Suppressor macrophage (primary cell): ENCODE results near the gene GAS6.
"Not testable (repeated sequence)": the region's sequence is repeated elsewhere in the genome, so short reads cannot be mapped to it uniquely, and the experiment has no call there.

Experiments
- DNase-seq, 4 experiments: peaks; one replicate each; pipeline ENCODE4 v3.0.0-alpha.2; 2020 to 2022

GAS6 gene

DNA sequence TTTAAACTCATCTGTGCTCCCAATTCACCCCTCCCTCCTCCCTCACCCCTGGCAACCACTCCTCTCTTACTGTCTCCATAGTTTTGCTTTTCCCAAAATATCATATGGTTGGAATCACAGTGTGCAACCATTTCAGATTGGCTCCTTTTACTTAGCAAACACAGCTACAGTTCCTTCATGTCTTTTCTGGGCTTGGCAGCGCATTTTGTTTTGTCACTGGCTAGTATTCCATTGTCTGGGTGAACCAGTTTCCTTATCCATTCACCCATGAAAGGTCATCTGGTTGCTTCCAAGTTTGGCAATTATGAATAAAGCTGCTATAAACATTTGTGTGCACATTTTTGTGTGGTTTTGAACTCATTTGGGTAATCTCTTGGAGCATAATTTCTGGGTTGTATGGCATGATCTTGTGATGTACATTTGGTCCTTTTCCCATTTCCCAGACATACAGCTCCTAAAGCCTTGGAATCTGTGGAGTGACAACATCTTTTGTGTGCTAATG lies 23.9 kb upstream of the GAS6 start:
- no peak for DNase-seq

DNA sequence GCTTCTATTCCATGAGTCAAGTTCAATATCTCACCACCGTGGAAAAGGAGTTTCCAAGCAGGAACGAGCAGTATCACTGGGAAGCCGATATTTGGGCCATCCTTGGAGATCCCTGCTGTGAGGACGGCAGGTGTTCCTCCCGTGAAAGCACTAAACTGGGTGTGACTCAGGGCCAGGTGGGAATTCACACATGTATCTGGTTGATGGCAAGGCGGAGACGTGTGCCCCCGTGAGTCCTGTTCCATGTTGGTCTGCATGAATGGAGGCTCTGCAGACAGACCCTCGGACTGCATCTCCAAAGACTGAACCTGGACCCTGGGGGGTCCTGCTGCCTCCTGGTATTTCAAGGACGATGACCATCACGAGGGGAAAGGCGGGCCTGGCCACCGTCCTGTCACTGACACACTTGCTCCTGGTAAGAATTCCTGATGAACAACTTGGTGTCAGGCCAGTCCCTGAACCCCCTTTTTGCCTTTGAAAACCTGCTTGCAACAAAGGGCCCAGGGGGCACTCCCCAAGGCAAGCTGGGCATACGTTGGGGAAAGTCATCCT lies 22.8 kb upstream of the GAS6 start:
- no peak for DNase-seq

DNA sequence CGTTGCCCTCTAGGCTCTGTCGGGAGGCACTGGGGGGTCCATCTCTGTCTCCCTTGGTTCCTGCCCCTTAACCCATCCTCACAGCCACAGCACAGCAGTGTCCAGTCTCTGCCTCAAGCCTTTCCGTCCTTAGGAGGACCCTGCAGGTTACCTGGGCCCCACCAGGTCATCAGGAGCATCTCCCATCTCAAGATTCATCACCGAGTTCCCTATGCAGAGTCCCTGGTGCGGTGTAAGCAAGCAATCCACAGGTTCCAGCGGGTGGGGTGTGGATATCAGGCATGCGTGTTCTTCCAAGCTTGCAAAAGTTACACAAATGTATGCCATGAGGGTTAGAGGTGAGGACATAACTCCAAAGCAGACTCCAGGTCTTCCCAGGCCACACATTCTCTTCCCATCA lies 20.9 kb upstream of the GAS6 start:
- DNase-seq = no peak

DNA sequence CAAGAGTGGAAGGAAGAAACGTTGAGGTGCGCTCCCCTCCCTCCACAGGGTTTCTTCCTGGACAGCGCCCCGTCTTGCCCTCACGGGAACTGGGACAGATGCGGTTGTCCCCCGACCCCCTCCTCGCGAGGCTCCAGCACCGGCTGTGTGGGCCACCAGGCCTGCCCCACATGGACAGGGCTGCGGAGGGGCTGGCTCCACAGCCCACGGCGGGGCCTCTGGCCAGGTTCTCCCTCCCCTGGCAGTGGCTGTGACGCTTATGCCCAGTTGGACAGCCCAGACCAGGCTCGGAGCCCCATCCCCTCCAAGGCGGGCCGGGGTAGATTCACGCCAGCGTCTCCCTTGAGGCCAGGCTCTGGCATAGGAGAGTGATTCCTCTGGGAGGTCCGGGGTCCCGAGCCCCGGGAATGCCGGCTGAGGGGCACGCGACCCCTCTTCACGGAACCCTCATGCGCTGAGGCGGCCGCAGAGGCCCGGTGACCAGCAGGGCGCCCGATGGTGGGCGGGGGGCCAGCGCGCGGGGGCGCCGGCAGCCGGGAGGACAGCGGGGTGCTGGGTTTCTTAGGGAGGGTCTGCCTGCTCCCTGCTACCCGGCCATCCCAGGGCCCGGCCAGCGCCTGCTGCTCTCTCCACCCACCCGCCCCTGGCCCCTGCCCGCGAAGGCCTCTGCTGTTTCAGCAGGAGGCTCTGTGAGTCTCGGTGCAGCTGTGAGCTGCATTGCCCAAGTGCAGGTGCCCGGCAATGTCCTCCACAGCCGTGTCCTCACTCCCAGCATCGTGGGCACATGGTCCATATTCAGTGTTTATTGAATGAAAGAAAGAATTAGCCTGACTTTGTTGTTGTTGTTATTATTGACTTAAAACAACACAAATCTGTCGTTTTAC lies 20.3 kb upstream of the GAS6 start:
- DNase-seq = no peak

DNA sequence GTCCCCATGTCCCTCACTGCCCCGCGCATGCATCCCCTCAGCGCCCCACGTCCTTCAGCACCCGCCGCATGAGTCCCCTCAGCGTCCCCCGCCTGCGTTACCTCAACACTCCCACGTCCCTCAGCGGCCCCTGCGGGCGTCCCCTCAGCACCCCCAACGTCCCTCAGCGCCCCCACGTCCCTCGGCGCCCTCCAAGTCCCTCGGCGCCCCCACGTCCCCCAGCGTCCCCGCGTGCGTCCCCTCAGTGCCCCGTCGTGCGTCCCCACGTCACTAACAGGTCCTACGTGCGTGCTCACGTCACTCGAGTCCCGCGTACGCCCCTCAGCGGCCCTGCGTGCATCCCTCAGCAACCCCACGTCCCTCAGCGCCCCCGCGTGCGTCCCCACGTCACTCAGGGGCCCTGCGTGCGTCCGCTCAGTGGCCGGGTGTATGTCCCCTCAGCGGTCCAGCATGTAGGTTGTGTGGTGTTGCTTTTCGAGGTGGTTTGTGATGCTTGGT lies 19.5 kb upstream of the GAS6 start:
- DNase-seq = no peak

DNA sequence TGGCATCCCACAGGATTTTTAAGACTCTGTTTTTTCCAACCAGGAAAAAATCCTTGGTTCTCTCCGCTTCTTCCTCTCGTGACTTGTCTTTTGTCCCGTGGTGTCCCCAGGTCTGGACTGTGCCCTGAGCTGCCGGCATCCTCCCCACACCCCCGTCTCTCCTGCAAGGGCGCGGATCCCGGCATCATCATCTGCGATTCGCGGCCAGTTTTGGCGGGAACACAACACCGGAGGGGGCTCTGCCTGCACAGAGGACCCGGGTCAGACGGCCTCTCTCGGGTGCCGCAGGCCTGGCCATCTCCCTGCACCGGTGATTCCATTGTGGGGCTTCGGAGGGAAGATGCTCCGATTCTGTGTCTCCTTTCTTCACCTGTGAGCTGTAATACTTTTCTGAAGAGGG lies 18.8 kb upstream of the GAS6 start:
- no peak for DNase-seq

DNA sequence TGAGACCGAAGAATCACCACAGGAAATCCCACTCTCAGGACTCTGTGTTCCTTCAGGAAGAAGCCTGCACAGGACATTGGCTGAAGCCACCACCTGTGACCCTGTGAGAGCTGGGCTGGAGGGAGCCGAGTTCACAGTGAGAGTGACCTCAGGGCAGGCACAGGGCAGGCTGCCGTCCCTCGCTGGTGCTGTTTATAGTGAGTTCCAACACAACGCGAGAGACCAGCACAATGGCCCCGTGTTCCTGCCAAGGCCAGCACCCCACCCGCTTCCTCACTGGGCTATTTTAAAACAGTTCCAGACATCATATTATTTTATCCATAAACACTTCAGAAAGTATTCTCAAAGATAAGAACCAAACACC lies 18.4 kb upstream of the GAS6 start:
- no peak for DNase-seq

DNA sequence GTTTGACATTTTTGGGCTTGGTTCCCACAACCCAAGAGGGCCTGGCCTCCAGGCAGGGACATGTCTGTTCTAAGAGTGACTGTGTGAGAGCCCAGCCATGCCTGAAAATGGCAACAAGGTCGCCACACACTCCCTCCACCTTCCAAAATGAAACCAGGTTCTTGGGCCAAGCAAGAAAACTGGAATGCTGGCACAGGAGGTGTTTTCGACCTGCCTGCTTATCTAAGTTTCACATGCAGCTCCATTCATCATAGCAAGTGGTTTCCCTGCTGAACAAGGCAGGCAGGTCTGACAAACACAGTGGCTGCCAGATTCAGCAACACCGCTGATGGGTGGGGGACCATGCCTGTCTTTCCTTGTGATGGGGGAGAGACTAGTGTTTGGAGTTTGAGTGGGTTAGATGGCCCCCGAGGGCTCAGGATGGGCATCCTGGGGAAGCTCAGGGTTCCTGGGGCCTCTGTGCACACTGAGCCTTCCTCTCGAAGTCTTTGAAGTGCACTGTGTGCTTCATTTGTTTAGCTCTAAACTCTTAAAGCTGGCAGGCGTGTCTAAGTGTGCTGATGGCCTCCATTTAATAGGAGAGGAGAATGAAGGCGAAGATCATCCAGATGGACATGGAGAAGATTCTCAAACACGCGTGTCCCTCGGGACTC lies 17.9 kb upstream of the GAS6 start:
- no peak for DNase-seq

DNA sequence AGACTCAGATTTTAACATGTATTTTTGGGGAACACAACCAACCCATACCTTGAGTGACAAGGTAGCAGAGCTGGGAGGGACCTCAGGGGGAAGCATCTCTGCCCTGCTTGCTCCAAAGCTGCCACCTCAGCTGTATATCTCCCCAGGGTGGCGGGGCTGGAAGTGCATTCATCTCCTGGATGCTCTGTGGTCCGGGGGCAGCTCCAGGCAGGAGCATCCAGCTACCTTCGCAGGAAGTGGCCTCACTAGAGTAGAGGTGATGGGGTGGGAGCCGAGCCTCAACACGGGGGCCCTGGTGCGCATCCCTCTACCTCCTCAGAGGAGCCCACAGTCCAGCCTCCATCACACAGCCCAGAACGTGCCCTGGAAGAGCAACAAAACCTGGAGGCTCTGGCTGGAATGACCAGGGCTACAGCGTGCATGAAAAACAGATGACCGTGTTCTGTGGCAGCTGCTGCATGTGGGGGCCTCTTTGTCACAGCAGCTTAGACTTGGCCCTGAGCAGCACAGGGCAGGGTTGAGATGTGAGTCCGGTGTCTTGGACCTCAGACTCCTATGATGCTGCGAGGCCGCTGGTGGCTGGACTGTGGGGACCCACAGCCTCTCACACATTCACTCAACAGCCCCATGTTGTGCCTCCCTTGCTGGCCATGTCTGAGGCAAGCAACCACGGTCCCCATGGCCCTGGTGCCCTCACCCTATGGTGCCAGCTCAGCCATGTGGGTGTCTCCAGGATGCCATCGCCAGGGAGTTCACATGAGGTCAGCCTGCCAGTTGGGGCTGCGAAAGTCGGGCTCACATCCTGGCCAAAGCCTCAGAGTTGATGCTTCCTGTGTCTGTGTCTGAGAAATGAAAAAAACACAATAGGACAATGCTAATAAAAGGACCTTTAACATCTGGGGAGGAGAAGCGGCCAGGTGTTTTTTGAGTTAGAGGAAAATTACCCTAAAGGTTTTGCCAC lies 17.1 kb upstream of the GAS6 start:
- no peak for DNase-seq

DNA sequence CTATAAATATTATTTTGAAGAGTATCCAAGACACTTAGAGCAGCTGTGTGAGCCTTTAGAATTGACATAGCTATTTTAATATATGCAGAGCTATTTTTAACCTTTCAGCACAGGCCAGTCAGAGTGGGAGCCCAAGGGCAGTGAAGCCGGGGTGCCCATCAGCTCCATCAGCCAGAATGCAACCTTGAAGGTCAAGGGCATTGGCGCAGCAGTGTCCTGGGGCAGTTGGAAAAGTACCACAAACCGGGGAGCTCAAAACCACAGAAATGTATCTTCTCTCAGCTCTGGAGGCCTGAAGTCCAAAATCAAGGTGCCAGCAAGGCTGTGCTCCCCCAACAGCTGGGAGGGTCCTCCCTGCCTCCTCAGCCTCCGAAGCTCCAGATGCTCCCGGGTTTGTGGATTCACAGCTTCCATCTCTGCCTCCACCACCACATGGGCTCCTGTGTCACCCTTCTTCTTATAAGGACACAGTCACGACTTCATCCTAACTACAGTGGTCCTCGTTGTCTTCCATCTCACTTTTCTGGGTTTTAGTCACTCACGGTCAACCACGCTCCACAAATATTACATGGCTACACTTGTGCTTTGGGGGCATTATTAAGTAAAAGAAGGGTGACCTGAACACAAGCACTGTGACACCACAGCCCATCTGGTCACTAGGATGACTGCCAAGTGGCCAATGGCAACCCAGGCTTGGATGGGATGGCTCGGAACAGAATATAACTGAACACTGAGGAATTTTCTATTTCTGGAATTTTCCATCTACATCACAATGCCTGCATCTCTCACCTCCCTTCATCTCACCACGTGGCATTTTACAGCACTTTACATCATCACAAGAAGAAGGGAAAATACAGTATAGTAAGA lies 15.9 kb upstream of the GAS6 start:
- DNase-seq = no peak

DNA sequence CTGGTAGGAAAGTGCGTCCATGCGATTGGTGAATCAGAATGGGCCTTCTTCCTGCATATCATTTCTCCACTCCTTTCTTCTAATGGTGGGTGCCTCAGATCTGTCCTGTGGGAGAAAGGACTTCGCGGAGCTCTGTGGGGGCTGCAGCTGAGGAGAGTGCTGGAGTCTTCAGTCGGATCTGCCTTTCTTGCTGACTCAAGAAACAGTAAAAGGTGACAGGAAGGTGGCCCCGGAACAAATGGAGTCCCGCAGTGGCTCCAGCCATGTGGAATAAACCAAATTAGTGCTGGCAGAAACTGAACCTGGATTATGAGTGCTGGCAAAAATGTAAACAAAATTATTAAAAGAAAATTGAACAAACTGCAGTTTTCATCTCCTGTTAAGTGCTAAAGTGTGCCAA lies 15.1 kb upstream of the GAS6 start:
- DNase-seq = no peak

DNA sequence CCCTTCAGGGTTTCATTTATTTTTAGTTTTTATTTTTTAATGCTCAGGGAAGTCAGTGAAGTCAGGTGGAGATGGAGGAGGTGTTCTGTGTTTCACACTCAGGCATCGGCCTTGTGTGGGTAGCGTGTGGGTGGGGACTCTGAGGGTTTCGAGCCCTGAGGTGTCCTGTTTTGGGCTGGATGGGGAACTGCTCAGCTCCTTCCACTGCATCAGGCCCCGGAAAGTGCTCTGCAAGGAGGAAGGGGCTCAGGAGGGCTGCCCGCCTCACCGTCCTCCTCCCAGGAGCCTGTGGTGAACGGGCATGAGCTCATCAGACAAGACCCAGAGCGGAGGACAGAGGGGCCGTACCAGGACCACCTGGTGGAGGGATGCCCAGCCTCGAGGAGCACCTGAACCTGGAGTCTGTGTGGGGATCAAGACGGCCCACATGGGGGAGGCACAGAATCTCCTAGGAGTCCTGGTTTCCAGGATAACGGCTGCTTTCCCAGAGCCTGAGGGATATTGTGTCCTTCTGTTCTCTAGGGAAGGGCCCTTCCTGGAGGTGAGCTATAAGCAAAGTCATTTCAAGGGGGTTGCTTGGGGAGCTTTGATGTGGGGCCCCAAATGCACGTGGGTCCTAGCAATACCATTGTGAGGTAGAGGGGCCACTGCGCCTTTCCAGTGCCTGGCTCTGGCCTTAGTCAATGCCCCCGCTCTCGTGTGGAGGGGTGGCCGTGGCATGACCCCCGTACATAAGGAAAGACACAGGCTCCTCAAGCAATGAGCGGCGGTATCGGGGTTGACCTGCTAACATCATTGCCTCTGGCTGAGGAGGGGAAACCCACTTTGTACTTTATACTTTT lies 13.5 kb upstream of the GAS6 start:
- DNase-seq = no peak

DNA sequence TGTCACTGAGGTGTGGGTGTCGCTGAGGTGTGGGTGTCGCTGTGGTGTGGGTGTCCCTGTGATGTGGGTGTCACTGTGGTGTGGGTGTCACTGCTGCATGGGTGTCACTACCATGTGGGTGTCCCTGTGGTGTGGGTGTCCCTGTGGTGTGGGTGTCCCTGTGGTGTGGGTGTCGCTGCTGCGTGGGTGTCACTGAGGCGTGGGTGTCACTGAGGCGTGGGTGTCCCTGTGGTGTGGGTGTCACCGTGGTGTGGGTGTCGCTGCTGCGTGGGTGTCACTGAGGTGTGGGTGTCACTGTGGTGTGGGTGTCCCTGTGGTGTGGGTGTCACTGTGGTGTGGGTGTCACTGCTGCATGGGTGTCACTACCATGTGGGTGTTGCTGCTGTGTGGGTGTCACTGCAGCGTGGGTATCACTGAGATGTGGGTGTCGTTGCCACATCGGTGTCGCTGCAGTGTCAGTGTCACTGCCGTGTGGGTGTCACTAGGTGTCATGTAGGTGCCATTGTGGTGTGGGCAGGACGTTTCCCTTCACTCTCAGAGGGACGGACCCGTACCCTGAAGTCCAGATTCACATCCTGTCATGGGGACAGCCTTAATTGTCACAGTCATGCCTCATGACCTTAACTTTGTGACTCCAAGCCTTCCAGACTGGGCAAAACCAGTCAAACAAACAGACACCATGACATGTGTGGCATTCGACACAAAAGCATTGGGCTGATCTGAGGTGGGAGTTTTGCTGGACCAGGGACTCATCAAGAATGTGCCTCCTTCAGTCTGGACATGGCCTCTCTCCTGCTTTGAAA lies 12.7 kb upstream of the GAS6 start:
- no peak for DNase-seq

DNA sequence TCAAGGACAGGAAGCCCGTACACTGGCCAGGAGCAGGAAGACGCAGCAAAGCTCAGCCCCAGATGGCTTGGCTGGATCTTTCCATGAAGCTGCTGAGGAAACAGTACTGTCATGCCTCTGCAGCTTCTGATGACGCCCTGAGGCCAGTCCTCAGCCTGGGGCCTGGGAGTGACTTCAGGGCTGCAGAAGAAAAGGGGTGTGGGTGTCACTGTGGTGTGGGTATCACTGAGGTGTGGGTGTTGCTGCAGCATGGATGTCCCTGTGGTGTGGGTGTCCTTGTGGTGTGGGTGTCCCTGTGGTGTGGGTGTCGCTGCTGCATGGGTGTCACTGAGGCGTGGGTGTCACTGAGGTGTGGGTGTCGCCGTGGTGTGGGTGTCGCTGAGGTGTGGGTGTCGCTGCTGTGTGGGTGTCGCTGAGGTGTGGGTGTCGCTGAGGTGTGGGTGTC lies 12.0 kb upstream of the GAS6 start:
- no peak for DNase-seq

DNA sequence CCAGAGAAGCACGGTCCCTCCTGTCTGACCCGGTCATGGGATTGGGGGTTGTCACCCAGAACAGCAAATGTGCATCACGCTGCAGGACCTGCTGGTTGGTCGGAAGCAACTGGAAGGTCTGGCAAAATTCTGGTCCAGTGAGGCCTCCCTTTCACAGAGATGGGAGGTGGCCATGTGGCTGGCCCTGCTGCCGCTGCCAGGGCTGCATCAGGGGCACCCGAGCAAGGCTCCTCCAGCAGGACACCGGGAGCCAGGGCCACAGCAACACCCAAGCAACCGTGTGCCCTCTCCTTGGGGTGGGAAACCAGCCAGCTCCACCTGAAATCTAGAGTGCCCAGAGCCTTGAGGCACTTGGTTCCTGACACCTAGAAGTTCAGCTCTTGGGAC lies 11.5 kb upstream of the GAS6 start:
- DNase-seq = no peak

DNA sequence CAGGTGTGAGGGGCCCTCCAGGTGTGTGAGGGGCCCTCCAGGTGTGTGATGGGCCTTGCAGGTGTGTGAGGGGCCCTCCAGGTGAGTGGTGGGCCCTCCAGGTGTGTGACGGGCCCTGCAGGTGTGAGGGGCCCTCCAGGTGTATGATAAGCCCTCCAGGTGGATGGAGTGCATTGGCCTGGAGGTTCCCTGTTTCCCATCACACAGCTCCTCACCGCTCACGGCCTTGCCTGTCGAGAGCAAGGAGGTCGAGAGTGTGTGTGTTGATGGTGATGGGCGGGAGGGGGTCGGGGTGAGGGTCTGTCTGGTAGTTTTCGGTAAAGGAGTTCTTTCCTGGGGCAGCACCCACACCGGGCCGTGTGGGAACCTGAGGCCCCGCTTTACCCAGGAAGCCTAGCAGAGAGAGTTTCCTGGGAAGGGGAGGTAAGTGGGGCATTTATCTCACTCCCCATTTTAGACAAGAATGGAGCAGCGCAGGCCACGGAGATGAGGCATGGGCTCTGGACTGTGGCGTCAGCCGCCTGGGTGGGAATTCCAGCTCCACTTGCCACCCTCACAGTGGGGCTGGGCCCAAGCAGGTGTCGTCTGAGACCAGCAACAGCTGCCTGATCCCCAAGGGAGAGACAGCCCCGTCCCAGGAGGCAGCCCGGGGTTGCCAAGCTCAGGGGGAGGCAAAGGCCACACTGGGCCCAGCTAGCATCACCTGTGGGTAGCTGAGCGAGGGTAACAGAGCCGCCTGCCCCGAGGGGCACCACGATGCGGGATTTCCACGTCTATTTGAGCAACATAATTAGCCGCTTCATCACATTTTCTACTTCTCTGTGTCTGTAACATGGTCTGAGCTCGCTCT lies 10.9 kb upstream of the GAS6 start:
- DNase-seq = no peak

DNA sequence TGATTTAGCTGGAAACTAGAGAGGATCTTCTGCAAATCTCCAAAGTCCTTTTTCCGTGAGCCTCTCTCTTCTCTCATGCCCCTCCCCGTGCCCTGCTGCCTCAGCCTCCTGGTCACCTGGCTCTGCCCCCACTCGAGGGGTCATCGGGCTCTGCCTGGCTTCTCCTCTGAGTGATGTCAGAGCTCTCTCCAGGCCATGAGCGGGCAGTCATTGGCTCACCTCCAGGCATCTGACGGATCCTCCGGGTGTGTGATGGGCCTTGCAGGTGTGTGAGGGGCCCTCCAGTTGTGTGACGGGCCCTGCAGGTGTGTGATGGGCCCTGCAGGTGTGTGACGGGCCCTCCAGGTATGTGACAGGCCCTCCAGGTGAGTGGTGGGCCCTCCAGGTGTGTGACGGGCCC lies 10.3 kb upstream of the GAS6 start:
- DNase-seq = no peak

DNA sequence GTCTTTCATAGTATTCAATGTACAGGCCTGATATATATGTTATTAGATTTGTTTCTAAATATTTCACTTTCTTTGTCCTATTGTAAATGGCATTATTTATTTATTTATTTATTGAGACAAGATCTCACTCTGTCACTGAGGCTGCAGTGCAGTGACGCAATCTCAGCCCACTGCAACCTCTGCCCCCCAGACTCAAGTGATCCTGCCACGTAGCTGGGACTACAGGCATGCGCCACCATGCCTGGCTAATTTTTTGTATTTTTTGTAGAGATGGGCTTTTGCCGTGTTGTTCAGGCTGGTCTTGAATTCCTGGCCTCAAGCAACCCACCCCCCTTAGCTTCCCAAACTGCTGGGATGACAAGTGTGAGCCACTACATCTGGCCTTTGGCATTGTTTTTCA lies 5.4 kb upstream of the GAS6 start:
- DNase-seq = no peak

DNA sequence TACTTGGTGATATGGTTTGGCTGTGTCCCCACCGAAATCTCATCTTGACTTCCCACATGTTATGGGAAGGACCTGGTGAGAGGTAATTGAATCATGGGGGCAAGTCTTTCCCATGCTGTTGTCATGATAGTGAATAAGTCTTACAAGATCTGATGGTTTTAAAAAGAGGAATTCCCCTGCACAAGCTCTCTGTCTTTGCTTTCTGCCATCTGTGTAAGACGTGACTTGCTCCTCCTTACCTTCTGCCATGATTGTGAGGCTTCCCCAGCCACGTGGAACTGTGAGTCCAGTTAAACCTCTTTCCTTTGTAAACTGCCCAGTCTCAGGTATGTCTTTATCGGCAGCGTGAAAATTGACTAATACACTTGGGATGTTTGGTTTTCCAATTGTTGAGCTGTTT lies 4.0 kb upstream of the GAS6 start:
- DNase-seq = not testable (repeated sequence)
